Effector CD8-positive, alpha-beta T cell (primary cell): Measurements from ENCODE around the gene SALL1.

Experiments
- DNase-seq: peaks from one replicate; lab custom pipeline; 2025; lab: John Stamatoyannopoulos, UW
- total RNA-seq, 4 experiments: gene quantifications; one replicate each; lab custom pipeline; 2026; lab: John Stamatoyannopoulos, UW

SALL1 gene
- 0 to 0.54 (median 0.18) reads per million in 4 experiments for total RNA-seq

DNA sequence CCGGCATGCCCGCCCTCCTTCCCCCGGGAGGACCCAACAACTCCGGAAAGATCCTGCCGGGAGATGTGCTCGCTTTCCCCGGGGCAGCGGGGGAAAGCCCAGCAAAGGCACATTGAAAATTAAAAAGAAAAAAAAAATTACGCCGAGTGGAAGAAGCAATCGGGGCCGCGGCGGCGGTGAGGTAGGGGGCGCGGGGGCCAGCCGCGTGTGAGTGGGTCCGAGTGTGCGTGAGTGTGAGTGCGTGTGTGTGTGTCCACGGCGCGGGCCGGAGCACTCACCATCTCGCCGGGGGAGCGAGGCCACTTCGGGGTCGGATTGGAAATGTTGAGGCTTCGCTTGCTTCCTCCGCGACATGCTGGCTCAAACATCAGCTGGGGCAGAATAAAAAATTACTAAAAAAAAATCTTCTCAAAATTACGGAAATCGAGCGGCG is at the start of gene SALL1:
TSS of gene SALL1 (minus strand) at position 383 of the 433 bp plus-strand sequence. CDS start at position 354, 29 bp downstream.
- DNase-seq = no peak

GRCh38 chr16:51200793-51201192 is 49.7 kb upstream of the SALL1 start:
- DNase-seq = no peak

DNA sequence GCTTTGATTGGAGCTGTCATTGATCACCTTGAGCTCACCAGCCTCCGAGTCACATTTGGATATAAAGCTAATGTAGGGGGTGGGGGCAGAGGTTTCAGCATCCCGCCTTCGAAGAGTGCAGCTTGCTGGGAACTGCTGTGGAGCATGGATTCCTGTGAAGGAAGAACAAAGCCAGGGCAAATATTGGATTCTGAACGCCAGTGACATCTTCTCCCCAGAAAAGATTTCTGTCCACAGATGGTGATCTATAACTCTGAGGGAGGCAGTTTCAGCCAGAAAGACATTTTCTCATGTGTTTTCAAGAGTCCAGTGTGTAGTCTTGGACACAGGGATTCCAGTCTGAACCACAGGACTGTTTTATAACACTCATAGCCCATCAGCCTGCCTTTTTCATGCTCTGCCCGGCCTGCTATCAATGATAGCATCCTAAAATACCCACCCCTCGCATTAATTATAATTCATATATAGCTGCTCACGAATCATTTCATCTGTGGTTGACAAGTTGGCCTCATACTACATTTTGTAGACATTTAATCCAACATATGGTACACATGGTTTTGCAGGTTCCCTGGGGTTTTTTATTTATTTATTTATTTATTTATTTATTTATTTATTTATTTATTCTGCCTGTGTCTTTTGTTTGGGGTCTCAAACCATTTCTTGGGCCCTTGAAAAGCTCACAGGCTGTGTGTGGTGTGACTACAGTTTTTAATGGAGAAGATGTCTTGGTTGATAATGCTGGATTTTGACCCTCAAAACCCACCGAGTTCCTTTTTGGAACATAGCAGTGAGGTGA is 47.1 kb upstream of the SALL1 start:
- no peak for DNase-seq

DNA sequence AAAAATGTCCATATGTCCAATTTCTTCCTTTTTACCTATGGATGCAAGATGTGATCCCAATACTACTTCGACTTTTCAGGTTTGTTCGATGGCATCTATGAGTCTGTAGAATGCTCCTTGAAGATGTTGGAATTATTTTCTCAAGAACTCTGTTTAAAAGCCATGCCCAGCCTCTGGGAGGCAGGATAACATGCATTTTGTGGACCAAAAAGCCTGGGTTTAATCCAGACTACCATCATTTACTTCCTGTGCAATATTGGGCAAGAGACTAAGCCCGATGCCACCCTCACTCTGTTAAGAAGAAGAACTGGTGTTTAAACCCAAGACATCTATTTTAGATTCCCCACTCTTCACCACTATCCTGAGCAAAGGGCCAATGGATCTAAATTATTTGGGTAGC is 42.8 kb upstream of the SALL1 start:
- DNase-seq = no peak

GRCh38 chr16:51184702-51185433 is 33.8 kb upstream of the SALL1 start:
- no peak for DNase-seq

- DNase-seq = no peak
These were observed 30.4 kb upstream of the SALL1 start for GRCh38 chr16:51181503-51181811.

DNA sequence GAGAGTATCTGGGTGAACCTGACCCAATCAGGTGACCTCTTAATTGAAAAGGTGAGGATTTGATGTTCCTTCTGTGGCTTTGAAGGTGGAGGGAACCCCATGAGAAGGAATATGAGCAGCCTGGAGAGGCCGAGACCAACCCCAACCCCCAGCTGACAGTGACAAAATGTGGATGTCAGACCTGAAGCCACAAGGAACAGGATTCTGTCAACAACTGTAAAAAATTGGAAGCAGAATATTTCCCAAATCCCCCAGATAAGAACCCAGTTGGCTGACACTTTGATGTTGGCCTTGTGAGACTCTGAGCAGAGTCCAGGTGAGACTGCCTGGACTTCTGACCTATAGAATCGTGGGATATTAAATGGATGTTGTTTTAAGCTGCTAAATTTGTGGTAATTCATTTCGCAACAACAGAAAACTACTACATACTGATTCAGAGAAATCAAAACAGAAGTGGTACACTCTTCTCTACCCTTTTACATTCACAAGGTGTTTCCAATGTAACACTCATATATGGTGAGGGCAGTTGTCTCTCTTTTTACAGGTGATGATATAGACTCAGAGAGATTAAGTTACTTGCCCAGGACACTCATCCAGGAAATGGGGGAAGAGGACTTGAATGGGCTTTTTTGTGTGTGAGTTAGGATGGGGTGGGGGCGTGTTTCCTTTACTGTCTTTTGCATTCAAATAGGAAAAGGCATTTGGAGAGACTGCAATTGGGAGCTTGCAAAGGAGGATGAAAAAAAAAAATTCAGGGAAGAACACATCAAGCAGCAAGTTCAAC is 29.8 kb upstream of the SALL1 start:
- DNase-seq = no peak

DNA sequence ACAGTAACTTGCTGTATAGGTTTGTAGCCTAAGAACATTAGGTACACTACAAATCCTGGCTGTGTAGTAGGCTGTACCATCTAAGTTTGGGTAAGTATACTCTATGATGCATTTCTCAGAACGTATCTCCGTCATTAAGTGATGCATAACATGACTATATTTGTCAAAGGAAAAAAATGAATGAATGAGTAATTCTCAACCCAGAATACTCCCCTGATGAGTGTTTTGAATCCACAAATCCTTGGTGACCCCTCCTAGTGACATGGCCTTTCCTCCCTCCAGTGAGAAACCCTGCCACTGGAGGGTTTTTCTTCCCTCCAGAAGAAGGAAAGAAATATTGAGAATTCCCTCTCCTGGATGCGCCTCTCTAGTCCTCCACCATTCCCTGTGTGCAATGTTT is 24.0 kb upstream of the SALL1 start:
- no peak for DNase-seq

DNA sequence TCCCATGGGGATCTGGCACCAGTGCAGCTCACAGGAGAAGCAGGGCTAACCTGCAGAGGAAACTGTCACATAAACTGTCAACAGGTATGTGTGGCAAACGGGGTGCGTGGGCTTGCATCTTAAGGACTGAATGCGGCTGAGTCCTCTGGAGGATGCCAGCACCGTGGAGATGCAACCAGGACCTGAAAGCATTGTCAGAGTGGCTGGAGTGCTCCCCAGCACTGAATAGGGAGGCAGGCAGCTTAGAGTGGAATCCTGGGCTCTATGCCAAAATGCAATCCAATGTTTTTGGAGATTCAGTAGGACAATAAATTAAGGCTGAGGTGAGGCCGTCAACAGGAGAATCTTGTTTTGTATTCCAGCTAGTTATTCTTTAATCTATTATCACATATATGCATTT is 21.3 kb upstream of the SALL1 start:
- no peak for DNase-seq

GRCh38 chr16:51168755-51169154 is 17.7 kb upstream of the SALL1 start:
- DNase-seq = no peak

DNA sequence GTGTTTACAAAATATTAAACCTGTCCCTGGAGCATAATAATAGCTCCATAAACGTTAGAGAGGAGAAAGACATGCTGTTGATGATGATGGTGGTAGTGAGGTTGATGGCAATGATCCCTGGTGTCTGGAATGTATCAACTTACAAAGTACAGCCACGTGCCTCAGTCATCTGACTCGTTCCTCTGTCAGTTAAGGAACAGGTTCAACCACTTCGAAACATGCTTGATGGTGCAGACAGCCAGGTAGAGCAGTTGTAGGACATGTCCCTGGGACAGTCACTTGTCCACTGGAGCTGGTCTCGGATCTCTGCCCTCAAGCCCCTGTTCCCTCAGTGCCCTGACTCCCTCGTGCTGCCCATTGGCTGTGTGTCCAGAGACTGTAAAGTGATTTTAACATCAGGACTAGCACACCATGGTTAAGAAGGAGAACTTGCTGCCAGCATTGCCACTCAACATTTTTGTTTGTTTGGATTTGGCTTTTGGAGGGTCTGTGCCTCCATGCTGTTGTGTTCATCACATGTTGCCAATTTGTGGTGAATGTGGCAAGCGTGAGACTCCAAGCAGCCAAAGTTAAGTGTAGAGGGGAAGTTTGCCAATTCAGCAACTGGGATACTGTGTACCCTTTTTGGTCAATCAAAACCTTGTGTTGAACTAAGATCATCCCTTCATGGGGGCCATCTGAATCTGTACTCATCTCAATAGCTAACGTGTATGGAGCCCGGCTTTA is 16.3 kb upstream of the SALL1 start:
- DNase-seq = no peak

GRCh38 chr16:51166541-51166940 is 15.5 kb upstream of the SALL1 start:
- no peak for DNase-seq

DNA sequence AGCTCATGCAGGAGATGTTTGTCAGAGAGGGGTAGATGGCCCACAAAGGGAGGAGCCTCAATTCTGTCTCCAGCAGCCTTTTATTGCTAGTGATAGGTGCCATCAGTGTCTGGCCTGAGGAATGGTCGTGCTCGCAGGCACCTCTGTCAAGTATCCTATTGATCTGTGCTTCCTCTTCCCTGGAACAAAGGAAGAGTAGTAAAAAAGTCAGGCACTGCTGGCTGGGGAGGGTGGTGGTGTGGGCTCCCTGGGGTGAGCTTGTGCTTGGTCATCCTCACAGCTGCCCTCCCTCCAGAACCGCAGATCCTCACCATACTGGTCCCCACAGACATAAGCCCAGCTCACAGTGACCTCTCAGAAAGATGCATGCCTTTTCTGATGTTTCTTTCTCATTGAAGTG is 15.0 kb upstream of the SALL1 start:
- no peak for DNase-seq

DNA sequence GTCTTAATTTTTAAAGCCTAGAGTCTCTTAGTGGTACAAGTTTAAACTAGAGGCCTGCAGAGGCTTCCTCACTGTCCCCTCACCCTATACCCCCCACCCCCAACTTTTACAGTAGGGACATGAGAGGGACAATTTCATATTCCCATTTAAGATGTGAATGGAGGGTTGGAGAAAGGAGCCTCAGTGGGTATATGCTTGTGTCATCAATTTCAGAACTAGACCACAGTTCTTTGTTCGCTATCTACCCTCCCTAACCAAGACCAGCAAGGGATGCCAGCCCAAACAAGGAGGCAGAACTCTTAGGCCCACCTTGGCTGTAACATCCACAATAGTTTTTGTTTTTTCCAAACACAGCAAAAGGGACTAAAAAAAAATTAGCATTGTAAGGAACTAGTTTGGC is 14.0 kb upstream of the SALL1 start:
- no peak for DNase-seq

GRCh38 chr16:51164574-51164973 is 13.5 kb upstream of the SALL1 start:
- DNase-seq = no peak

DNA sequence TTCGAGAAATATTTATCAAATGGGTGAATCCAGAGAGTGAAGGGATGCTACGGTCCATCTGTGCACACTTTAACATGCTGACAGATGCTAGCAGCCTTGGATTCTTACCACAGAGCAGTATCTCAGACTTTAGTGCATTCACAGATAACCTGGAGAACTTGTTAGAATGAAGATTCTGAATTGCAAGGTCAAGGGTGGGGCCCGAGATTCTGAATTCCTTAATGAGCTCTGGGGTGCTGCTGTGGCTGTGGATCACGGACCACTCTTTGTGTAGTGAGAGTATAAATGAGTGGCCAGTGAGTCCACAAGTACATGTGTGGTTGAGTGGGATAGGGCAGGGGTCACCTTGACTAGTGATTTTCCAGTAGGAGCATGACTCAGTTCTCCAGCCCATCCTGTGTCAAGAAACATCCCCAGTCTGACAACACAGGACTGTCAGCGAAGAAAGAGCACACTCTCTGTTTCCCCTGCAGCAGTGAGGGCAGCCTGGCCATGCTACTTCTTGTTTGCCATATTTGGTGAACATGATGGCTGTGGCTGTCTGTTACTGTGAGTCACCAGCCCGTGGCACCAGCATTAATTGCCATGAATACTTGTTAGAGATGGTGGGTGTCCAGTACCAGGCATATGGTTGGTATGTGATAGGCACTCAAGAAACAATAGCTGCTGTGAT is 13.0 kb upstream of the SALL1 start:
- DNase-seq = no peak

DNA sequence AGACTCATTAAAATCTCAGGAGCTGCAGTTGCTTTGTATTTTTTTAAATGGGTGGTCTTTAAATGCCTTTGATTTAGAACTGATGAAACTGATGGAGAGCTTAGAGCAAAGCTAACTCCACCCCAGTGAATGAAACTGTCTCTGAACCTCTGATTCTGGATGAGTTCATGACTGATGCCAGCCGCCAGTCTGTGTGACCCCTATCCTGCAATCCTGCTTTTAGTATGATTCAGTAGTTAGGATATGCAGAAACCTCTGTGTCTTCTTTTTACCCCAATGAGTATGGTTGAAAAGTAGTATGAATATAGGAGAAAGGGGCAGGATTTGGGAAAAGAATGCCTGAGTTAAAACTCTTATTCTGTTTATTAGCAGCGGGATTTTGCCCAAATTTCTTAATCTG is 12.3 kb upstream of the SALL1 start:
- DNase-seq = no peak

- no peak for DNase-seq
These were observed 10.5 kb upstream of the SALL1 start for GRCh38 chr16:51161440-51162195.

GRCh38 chr16:51159865-51160264 is 8.8 kb upstream of the SALL1 start:
- no peak for DNase-seq

- no peak for DNase-seq
These were observed 8.2 kb upstream of the SALL1 start for GRCh38 chr16:51159296-51159695.

DNA sequence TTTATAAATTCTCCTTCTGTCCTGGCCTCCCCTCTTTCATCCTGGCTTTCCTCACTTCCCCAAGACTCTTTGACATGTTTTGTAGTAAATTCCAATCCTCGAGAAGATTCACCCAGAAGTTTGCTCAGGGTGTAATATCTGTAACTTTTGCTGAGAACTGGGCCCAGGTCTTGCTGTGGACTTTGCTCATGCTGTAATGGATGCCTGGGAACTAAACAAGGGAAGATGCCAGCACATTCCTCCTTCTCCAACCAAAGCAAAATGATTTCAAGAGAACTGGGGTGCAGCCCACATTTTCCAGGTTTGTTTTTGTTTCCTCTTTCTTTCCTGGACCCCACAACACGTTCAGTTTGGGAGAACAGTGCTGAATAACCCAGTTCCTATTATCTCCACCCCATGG is 6.6 kb upstream of the SALL1 start:
- no peak for DNase-seq
